Left kidney (tissue), 2 donors: ENCODE measurements around the gene ZDHHC8. TPM values are rescaled to one million over a fixed set of nuclear protein-coding genes. Genes with fewer than 3 reads are reported as not detected.

ENCODE experiments used
- DNase-seq: peaks from one replicate; pipeline ENCODE4 v3.0.0-alpha.2; 2013
- polyA plus RNA-seq: library from polyadenylated mRNA; unstranded; fragments of 120-200 nt; gene quantifications from one replicate; pipeline ENCODE4 v1.2.1, GENCODE V29; 2013; ENCODE audit not compliant: insufficient read length

ZDHHC8 gene
- polyA plus RNA-seq, 1 donor: 37.9 TPM

GRCh38 chr22:20127869-20128618, 3.6 kb upstream of the ZDHHC8 start:
- DNase-seq: no peak

- DNase-seq: no peak
Observed at GRCh38 chr22:20128619-20128901, 3.0 kb upstream of the ZDHHC8 start.

GRCh38 chr22:20128902-20129746, 2.5 kb upstream of the ZDHHC8 start:
- DNase-seq: no peak

- DNase-seq: no peak
Observed at GRCh38 chr22:20129747-20130014, 1.9 kb upstream of the ZDHHC8 start.

- DNase-seq: no peak
Observed at GRCh38 chr22:20130319-20130718, 1.3 kb upstream of the ZDHHC8 start.

GRCh38 chr22:20130731-20131596, 640 bp upstream of the ZDHHC8 start:
- peak; percentile 78 for DNase-seq

GRCh38 chr22:20131859-20132685, 468 bp downstream of the ZDHHC8 start:
- no peak for DNase-seq

GRCh38 chr22:20132686-20133246, 1.2 kb downstream of the ZDHHC8 start:
- DNase-seq: no peak

GRCh38 chr22:20133930-20134549, 2.4 kb downstream of the ZDHHC8 start:
- no peak for DNase-seq

- DNase-seq: no peak
Observed at GRCh38 chr22:20135265-20135664, 3.7 kb downstream of the ZDHHC8 start.

- DNase-seq: no peak
Observed at GRCh38 chr22:20135806-20136602, 4.4 kb downstream of the ZDHHC8 start.

GRCh38 chr22:20136603-20136873, 4.9 kb downstream of the ZDHHC8 start:
- no peak for DNase-seq

GRCh38 chr22:20137113-20137512, 5.5 kb downstream of the ZDHHC8 start:
- DNase-seq: no peak

- DNase-seq: no peak
Observed at GRCh38 chr22:20137671-20138416, 6.2 kb downstream of the ZDHHC8 start.

- DNase-seq: no peak
Observed at GRCh38 chr22:20138417-20138738, 6.8 kb downstream of the ZDHHC8 start.

- DNase-seq: no peak
Observed at GRCh38 chr22:20138868-20139267, 7.3 kb downstream of the ZDHHC8 start.

- DNase-seq: no peak
Observed at GRCh38 chr22:20139391-20140106, 7.9 kb downstream of the ZDHHC8 start.

GRCh38 chr22:20140107-20140445, 8.5 kb downstream of the ZDHHC8 start:
- no peak for DNase-seq

- DNase-seq: no peak
Observed at GRCh38 chr22:20140521-20140964, 8.9 kb downstream of the ZDHHC8 start.
